Breast epithelium (tissue), 3 donors: ENCODE measurements around the gene NOA1.
"Not testable (repeated sequence)": the region's sequence is repeated elsewhere in the genome, so short reads cannot be mapped to it uniquely, and the experiment has no call there.

ENCODE experiments used
- POLR2AphosphoS5 ChIP-seq, 3 donors: sonication (generic); formaldehyde crosslinking; IDR thresholded peaks; one replicate each; pipeline ENCODE4 v1.6.1; 2017; ENCODE audit warnings: antibody characterized with exemption in 3 of 3
- TF ChIP-seq, protein P1 (sequence below), 3 donors: fragments of 450-650 bp; IDR thresholded peaks; one replicate each; pipeline ENCODE4 v1.5.1; 2016 to 2017; ENCODE audit warnings: antibody characterized with exemption in 3 of 3, mild to moderate bottlenecking in 3 of 3, moderate library complexity in 3 of 3

GRCh38 chr4:56914977-56915376 lies 62.4 kb downstream of the NOA1 start:
- not testable (repeated sequence) for TF ChIP-seq POLR2AphosphoS5 (IDR thresholded peaks at IDR 0.05)
- TF ChIP-seq, protein P1, sequence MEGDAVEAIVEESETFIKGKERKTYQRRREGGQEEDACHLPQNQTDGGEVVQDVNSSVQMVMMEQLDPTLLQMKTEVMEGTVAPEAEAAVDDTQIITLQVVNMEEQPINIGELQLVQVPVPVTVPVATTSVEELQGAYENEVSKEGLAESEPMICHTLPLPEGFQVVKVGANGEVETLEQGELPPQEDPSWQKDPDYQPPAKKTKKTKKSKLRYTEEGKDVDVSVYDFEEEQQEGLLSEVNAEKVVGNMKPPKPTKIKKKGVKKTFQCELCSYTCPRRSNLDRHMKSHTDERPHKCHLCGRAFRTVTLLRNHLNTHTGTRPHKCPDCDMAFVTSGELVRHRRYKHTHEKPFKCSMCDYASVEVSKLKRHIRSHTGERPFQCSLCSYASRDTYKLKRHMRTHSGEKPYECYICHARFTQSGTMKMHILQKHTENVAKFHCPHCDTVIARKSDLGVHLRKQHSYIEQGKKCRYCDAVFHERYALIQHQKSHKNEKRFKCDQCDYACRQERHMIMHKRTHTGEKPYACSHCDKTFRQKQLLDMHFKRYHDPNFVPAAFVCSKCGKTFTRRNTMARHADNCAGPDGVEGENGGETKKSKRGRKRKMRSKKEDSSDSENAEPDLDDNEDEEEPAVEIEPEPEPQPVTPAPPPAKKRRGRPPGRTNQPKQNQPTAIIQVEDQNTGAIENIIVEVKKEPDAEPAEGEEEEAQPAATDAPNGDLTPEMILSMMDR (IDR thresholded peaks at IDR 0.05) = not testable (repeated sequence)
